HFFc6 (cell line): Measurements from ENCODE around the gene ZNF382. TPM values are rescaled to one million over a fixed set of nuclear protein-coding genes. Genes with fewer than 3 reads are reported as not detected.

Experiments used
- DNase-seq: peaks from one replicate; pipeline ENCODE4 v3.0.0-alpha.2; 2018
- H3K27ac Mint-ChIP-seq: 2 replicates; pipeline ENCODE4 v1.8.0; 2020; ENCODE audit warnings: mild to moderate bottlenecking, mixed read lengths
- H3K27me3 Mint-ChIP-seq: 2 replicates; pipeline ENCODE4 v1.8.0; 2021; ENCODE audit warnings: mild to moderate bottlenecking, moderate library complexity, mixed read lengths; ENCODE audit not compliant: insufficient read depth
- H3K36me3 Mint-ChIP-seq: 2 replicates; pipeline ENCODE4 v1.8.0; 2021; ENCODE audit warnings: low read depth, mixed read lengths
- H3K4me1 Mint-ChIP-seq: 2 replicates; pipeline ENCODE4 v1.8.0; 2020; ENCODE audit warnings: low read depth, mixed read lengths
- H3K4me3 Mint-ChIP-seq: 2 replicates; pipeline ENCODE4 v1.8.0; 2020; ENCODE audit warnings: mild to moderate bottlenecking, moderate library complexity, mixed read lengths
- H3K9me3 Mint-ChIP-seq: 2 replicates; pipeline ENCODE4 v1.8.0; 2020; ENCODE audit warnings: mild to moderate bottlenecking, mixed read lengths
- CTCF ChIP-seq: fragments of 200-600 bp; sonication (generic); IDR thresholded peaks from 2 replicates; pipeline ENCODE4 v1.5.0; 2021; ENCODE audit warnings: antibody characterized with exemption, mild to moderate bottlenecking
- total RNA-seq, 6 experiments: library from RNA; stranded (reverse); fragmentation: NEBNext Ultra II Directional; extraction: Animal tissue kit (Norgen Biotek cat#: 25700); gene quantifications; 2 replicates in 1 of 6; 3 replicates in 5 of 6; pipeline ENCODE4 v1.2.3, GENCODE V29; 2021

The ZNF382 gene
- total RNA-seq, 6 experiments from 2014 or later: 1.5 to 3.6 (median 2.5) TPM

- Mint-ChIP-seq H3K36me3 (peaks cover 70% of the 10 kb centered on the region), H3K27me3 (peaks cover 5% of the 10 kb centered on the region), H3K27ac (no peak overlapping the region), H3K4me3 (peak overlapping the region; percentile 8), H3K4me1 (peaks cover 26% of the 10 kb centered on the region), H3K9me3 (peaks cover 64% of the 10 kb centered on the region)
- no peak for DNase-seq
- no peak for TF ChIP-seq CTCF
Observed at GRCh38 chr19:36668646-36669045, 63.5 kb downstream of the ZNF382 start.

- Mint-ChIP-seq H3K4me3 (no peak overlapping the region), H3K36me3 (peaks cover 42% of the 10 kb centered on the region), H3K4me1 (0 out of 2 replicates have a peak, but pooled peaks cover 5% of the 10 kb centered on the region), H3K9me3 (peaks cover 39% of the 10 kb centered on the region), H3K27me3 (no peaks in the 10 kb centered on the region), H3K27ac (no peak overlapping the region)
- no peak for TF ChIP-seq CTCF
- no peak for DNase-seq
Observed at GRCh38 chr19:36672368-36672767, 67.3 kb downstream of the ZNF382 start.

- TF ChIP-seq CTCF: no peak
- DNase-seq: no peak
- H3K9me3 Mint-ChIP-seq: peaks cover 43% of the 10 kb centered on the region
- H3K36me3 Mint-ChIP-seq: peaks cover 47% of the 10 kb centered on the region
- H3K27me3 Mint-ChIP-seq: no peaks in the 10 kb centered on the region
- no peak overlapping the region for H3K4me3 Mint-ChIP-seq
- no peaks in the 10 kb centered on the region for H3K4me1 Mint-ChIP-seq
- H3K27ac Mint-ChIP-seq: no peak overlapping the region
Observed at GRCh38 chr19:36674201-36674600, 69.1 kb downstream of the ZNF382 start.

GRCh38 chr19:36679455-36679854, 74.3 kb downstream of the ZNF382 start:
- Mint-ChIP-seq H3K27ac (no peak overlapping the region), H3K36me3 (peaks cover 50% of the 10 kb centered on the region), H3K9me3 (peaks cover 34% of the 10 kb centered on the region), H3K4me3 (no peak overlapping the region), H3K4me1 (no peaks in the 10 kb centered on the region), H3K27me3 (no peaks in the 10 kb centered on the region)
- no peak for DNase-seq
- no peak for TF ChIP-seq CTCF

Other genes starting within 250 kb of the ZNF382 start
- 1 to 10 TPM; 1.1 to 2.1 (median 1.5) TPM for gene ZFP14, start 226.1 kb upstream of the ZNF382 start, total RNA-seq
- 1 to 10 TPM; 1.7 to 3.9 (median 3.4) TPM for gene ZFP82, start 186.7 kb upstream of the ZNF382 start, total RNA-seq
- 1 to 10 TPM; 5.2 to 6.7 (median 6.0) TPM for gene ZNF566, start 115.8 kb upstream of the ZNF382 start, total RNA-seq
- 10 to 100 TPM in 2 of 6 experiments, 1 to 10 TPM in 4; 9.2 to 11.9 (median 9.8) TPM for gene ZNF260, start 77.0 kb upstream of the ZNF382 start, total RNA-seq
- gene ZNF529, start 32.0 kb upstream of the ZNF382 start, total RNA-seq: 1 to 10 TPM; 5.5 to 8.7 (median 7.5) TPM
- gene ZNF461, start 61.5 kb downstream of the ZNF382 start, total RNA-seq: 1 to 10 TPM; 4.6 to 6.9 (median 6.5) TPM
- 1 to 10 TPM; 2.9 to 5.8 (median 4.2) TPM for gene ZNF567, start 82.3 kb downstream of the ZNF382 start, total RNA-seq
- gene ZNF850, start 167.5 kb downstream of the ZNF382 start, total RNA-seq: 1 to 10 TPM; 1.7 to 2.5 (median 1.9) TPM
- 1 to 10 TPM; 2.5 to 3.8 (median 3.0) TPM for gene ZNF790, start 233.1 kb downstream of the ZNF382 start, total RNA-seq
- gene ZNF345, start 245.6 kb downstream of the ZNF382 start, total RNA-seq: 1 to 10 TPM; 1.3 to 2.5 (median 1.8) TPM